Activated CD8-positive, alpha-beta T cell treated with anti-CD3 and anti-CD28 coated beads, Interleukin-2, amount 10 ng/mL, durations not matched to agents 7 days and 5 days (primary cell): ENCODE data around the gene WDFY4. TPM values are rescaled to one million over a fixed set of nuclear protein-coding genes. Genes with fewer than 3 reads are reported as not detected.

ENCODE experiments used
- ATAC-seq: fragments of 150-1000 bp; cut with Tn5 transposase; one replicate; pipeline ENCODE4 v1.10.0; 2021; ENCODE audit warnings: moderate library complexity
- CTCF ChIA-PET: fragments of 350-600 bp; sonication (Branson Sonifier 250); formaldehyde crosslinking; loops from one replicate; lab custom pipeline; 2021; ENCODE audit warnings: antibody characterized with exemption; lab: Charles Lee
- POLR2A ChIA-PET: fragments of 350-600 bp; sonication (Branson Sonifier 250); formaldehyde crosslinking; loops from one replicate; lab custom pipeline; 2021; ENCODE audit warnings: antibody characterized with exemption; lab: Charles Lee
- DNase-seq: peaks from one replicate; pipeline ENCODE4 v3.0.0-alpha.2; 2020
- H3K27ac Mint-ChIP-seq: one replicate; pipeline ENCODE4 v1.8.0; 2021; ENCODE audit warnings: mild to moderate bottlenecking, mixed read lengths
- H3K27me3 Mint-ChIP-seq: one replicate; pipeline ENCODE4 v1.8.0; 2021; ENCODE audit warnings: low read depth, mixed read lengths
- H3K36me3 Mint-ChIP-seq: one replicate; pipeline ENCODE4 v1.8.0; 2021; ENCODE audit warnings: low read depth, mixed read lengths
- H3K4me1 Mint-ChIP-seq: one replicate; pipeline ENCODE4 v1.8.0; 2021; ENCODE audit warnings: low read depth, mixed read lengths
- H3K4me3 Mint-ChIP-seq: one replicate; pipeline ENCODE4 v1.8.0; 2021; ENCODE audit warnings: mild to moderate bottlenecking, mixed read lengths
- H3K9me3 Mint-ChIP-seq: one replicate; pipeline ENCODE4 v1.8.0; 2022; ENCODE audit warnings: mixed read lengths; ENCODE audit not compliant: insufficient read depth
- total RNA-seq, 2 experiments: library from RNA; stranded (reverse); gene quantifications; one replicate each; pipeline ENCODE4 v1.2.3, GENCODE V29; 2021

Gene WDFY4
- total RNA-seq, 2 experiments from 2014 or later = 0.16 to 0.37 TPM

DNA sequence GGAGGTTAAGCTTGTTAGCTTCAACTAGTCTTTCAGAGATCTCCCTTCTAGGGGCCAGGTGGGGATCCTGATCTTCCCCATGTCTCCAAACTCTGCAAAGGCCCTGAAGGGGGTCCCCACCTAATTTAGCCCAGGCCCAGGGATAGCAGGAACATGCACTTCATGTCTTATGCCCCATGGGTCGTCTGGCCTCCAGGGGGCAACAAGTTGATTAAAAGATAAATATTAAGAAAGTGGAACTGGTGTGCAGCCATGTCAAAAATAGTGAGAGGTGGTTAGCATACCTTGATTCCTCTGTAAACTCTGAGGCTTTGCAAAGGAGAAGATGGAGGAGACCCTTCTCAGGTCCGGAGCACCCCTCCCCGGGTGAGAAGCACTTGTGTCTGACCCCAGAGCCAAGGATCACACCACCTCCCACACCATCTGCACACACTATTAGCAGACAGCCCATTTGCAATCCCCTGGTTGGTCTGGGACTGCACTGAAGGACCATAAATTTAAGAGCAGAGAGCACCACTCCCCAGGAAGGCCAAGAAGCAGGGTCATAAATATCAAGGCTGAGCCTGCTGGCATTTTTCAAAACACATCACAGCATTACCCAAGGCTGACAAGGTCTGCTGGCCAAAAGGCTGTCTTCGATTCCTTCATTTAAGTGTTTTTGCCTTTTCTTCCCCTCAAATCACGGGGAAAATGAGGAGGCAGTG lies 299.1 kb downstream of the WDFY4 start:
- Mint-ChIP-seq H3K9me3 (no peaks in the 10 kb centered on the region), H3K36me3 (no peaks in the 10 kb centered on the region), H3K4me3 (no peak overlapping the region), H3K27ac (no peak overlapping the region), H3K4me1 (no peaks in the 10 kb centered on the region), H3K27me3 (no peaks in the 10 kb centered on the region)
- DNase-seq (no peak), ATAC-seq (no peak)
- CTCF ChIA-PET = no interaction called here
- POLR2A ChIA-PET = no interaction called here

DNA sequence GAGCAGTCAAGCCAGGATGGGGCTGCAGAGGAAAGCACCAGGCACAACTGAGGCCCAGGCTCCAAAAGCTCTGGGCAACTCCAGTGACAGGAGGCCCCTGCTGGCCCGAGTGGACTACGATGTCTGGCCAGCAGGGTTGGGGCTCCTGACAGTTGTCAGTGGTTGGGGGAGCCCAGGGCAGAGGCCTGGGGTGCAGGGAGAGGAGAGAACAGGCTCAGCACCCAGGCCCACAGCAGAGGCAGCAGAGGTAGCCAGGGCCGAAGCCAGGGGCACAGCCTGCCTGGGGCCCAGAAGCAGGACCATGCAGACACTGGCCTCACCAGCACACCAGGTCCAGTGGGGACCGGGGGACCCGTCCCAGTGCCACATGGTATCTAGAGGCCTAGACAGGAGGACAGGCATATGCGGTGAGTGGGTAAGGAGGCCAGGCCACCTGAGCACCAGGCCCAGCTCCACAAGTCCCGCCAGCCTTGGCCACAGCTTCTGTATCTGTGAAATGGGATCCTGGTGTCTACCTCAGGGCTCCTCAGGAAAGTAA lies 301.0 kb downstream of the WDFY4 start:
- Mint-ChIP-seq H3K4me3 (no peak overlapping the region), H3K4me1 (no peaks in the 10 kb centered on the region), H3K9me3 (no peaks in the 10 kb centered on the region), H3K36me3 (no peaks in the 10 kb centered on the region), H3K27me3 (no peaks in the 10 kb centered on the region), H3K27ac (no peak overlapping the region)
- ATAC-seq (no peak), DNase-seq (no peak)
- POLR2A ChIA-PET = no interaction called here
- CTCF ChIA-PET = interaction anchor here (0.9 to 1.1 kb wide), 3 partner anchors 12 to 534 kb away, joined by 3 to 4 read pairs (median 3); no protein-coding TSS in a partner anchor

DNA sequence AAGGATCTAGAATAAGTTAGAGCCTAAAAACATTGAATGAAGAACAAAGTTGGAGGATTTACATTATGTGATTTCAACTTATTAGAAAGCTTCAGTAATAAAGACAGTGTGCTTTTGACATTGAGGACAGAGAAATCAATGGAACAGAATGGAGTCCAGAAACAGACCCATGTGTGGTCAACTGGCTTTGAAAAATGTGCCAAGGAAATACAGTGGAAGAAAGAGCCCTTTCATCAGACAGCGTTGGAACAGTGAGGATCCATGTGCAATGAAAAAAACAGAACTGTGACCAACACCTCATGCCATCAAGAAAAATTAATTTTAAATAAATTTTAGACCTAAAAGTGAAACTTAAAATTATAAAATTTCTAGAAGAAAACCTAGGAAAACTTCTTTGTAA lies 305.6 kb downstream of the WDFY4 start:
- Mint-ChIP-seq H3K27me3 (peaks cover 3% of the 10 kb centered on the region), H3K9me3 (no peaks in the 10 kb centered on the region), H3K36me3 (no peaks in the 10 kb centered on the region), H3K27ac (no peak overlapping the region), H3K4me3 (no peak overlapping the region), H3K4me1 (no peaks in the 10 kb centered on the region)
- no peak for ATAC-seq
- ChIA-PET CTCF (interaction anchor here (1.2 kb wide), 1 partner anchor 332 kb away, joined by 3 read pairs; no protein-coding TSS in a partner anchor), POLR2A (no interaction called here)
- DNase-seq = no peak

DNA sequence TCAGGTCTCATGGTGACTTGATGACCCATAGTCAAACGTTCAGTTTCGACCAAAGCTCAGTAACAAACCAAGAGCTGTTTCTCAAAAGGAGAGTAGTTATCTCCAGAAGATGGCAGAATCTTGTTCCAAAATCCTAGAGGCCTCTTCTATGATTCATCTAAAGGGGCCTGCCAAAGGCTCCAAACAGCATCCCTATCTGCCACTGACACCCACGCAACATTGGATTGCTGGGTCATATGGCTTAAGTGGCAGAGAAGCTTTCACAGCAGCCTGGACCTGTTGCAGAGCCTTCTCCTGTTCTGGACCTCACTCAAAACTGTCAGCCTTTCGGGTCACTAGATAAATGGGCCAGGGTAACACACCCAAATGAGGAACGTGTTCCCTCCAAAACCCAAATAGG lies 309.0 kb downstream of the WDFY4 start:
- Mint-ChIP-seq H3K27ac (no peak overlapping the region), H3K9me3 (no peaks in the 10 kb centered on the region), H3K4me1 (no peaks in the 10 kb centered on the region), H3K36me3 (no peaks in the 10 kb centered on the region), H3K27me3 (peaks cover 3% of the 10 kb centered on the region), H3K4me3 (no peak overlapping the region)
- ATAC-seq = no peak
- ChIA-PET POLR2A (interaction anchor here (0.6 kb wide), 1 partner anchor 310 kb away, joined by 3 read pairs; no protein-coding TSS in a partner anchor), CTCF (no interaction called here)
- DNase-seq = no peak

DNA sequence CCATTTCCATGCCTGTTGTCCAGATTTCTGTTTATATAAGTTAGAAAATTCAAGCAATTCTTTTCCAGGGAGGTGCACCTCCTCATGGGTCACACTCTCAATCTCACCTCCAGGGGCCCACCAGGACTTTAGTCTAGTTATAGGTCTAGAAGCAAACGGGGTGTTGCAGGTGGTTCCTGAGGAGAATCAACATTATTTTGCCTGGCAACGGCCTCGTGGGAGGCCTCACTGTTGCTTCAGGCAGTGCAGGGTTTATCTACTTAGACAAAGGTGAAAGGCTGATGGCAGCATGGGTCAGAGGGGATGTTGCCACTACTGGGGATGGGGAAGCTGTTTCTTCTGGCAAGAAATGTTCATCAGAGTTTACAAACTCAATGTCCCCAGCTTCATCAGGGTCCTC lies 311.7 kb downstream of the WDFY4 start:
- no peaks in the 10 kb centered on the region for H3K9me3 Mint-ChIP-seq
- H3K27ac Mint-ChIP-seq = no peak overlapping the region
- POLR2A ChIA-PET = interaction anchor here (0.8 kb wide), 1 partner anchor 268 kb away, joined by 3 read pairs; no protein-coding TSS in a partner anchor
- DNase-seq (no peak), ATAC-seq (no peak)
- peaks cover 3% of the 10 kb centered on the region for H3K27me3 Mint-ChIP-seq
- no peak overlapping the region for H3K4me3 Mint-ChIP-seq
- CTCF ChIA-PET = no interaction called here
- no peaks in the 10 kb centered on the region for H3K4me1 Mint-ChIP-seq
- no peaks in the 10 kb centered on the region for H3K36me3 Mint-ChIP-seq

DNA sequence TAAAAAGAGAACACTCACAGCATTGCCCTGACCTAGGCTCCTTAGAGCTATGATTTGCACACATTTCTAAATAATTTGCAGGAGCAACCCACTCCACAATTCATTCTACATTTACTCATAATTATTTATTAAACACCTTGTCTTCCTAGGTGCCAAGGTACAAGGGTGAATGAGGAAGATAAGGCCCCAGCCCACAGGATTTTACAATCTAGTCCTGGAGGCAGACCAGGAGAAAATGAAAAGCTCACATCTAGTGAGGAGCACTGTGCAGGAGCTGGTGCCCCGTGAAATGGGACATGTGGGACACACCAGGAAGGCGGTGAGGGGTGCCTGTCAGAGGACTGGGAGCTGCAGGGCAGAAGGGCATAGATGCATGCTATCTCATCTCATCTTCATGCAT lies 314.7 kb downstream of the WDFY4 start:
- no peak for DNase-seq
- H3K9me3 Mint-ChIP-seq = no peaks in the 10 kb centered on the region
- no peaks in the 10 kb centered on the region for H3K27me3 Mint-ChIP-seq
- H3K4me1 Mint-ChIP-seq = no peaks in the 10 kb centered on the region
- ChIA-PET POLR2A (no interaction called here), CTCF (no interaction called here)
- no peak overlapping the region for H3K27ac Mint-ChIP-seq
- no peak overlapping the region for H3K4me3 Mint-ChIP-seq
- no peak for ATAC-seq
- no peaks in the 10 kb centered on the region for H3K36me3 Mint-ChIP-seq

DNA sequence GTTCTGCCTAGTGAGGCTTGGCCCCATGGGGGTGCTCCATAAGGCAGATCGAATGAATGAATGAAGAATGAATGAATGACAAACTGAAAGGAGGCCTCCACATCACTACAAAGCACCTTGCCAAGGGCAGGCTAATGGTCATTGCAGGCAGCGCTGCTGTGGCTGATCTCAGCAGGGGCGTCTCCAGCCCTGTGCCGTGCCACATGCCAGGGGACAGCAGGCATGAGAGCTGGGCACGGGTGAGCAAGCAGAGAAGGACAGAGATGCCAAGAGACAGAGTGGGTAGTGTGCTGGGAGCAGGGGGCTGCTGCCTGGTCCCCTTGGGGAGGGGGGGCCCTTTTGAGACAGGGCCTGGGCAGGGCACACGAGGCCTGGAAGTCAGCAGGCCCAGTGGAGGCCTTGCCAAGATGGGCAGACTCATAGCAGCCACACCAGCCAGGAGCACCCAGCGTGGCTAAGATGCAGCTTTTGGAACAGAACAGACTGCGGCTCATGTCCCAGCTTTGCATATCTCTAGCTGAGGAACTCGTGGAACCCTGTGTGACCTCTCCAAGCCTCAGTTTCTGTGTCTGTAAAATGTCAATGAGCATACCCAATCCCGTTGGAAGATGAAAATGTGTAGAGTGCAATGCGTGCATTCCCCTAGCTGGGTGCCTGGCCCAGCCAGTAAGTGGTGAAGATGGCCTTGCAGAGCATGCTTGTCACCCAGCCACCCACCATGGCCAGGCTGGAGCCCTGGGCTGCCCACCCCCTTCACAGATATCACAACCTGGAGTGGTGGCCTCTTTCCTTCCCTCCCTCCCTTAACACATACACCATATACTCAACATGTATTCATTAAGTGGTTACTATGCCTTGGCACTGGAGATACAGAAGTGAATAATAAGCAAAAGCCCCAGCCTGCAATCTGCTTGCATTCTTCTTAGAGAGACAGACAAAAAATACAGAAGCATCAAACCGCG lies 316.0 kb downstream of the WDFY4 start:
- POLR2A ChIA-PET = no interaction called here
- Mint-ChIP-seq H3K4me1 (no peaks in the 10 kb centered on the region), H3K27me3 (no peaks in the 10 kb centered on the region), H3K4me3 (no peak overlapping the region), H3K36me3 (no peaks in the 10 kb centered on the region), H3K27ac (no peak overlapping the region), H3K9me3 (no peaks in the 10 kb centered on the region)
- no peak for ATAC-seq
- DNase-seq = no peak
- CTCF ChIA-PET = no interaction called here

DNA sequence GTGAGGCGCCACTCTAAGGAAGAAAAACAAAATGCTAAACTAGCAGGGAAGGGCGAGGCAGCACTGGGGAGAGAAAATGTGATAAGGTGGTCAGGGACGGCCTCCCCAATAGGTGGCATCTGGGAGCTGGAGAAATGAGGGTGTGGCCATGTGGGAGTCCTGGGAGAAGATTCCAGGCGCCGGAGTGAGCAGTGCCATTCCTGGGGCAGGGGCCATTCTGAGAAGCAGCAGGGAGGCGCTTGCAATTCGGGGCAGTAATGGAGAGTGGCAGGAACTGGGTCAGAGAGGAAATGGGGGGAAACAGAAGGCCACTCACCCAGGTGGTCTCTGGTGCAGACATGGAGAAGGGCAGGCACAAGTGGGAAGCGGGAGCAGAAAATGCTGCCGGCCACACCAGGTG lies 316.7 kb downstream of the WDFY4 start:
- ChIA-PET POLR2A (no interaction called here), CTCF (no interaction called here)
- H3K27ac Mint-ChIP-seq = no peak overlapping the region
- no peaks in the 10 kb centered on the region for H3K9me3 Mint-ChIP-seq
- H3K4me1 Mint-ChIP-seq = no peaks in the 10 kb centered on the region
- no peaks in the 10 kb centered on the region for H3K36me3 Mint-ChIP-seq
- no peak overlapping the region for H3K4me3 Mint-ChIP-seq
- ATAC-seq = no peak
- DNase-seq = no peak
- no peaks in the 10 kb centered on the region for H3K27me3 Mint-ChIP-seq

DNA sequence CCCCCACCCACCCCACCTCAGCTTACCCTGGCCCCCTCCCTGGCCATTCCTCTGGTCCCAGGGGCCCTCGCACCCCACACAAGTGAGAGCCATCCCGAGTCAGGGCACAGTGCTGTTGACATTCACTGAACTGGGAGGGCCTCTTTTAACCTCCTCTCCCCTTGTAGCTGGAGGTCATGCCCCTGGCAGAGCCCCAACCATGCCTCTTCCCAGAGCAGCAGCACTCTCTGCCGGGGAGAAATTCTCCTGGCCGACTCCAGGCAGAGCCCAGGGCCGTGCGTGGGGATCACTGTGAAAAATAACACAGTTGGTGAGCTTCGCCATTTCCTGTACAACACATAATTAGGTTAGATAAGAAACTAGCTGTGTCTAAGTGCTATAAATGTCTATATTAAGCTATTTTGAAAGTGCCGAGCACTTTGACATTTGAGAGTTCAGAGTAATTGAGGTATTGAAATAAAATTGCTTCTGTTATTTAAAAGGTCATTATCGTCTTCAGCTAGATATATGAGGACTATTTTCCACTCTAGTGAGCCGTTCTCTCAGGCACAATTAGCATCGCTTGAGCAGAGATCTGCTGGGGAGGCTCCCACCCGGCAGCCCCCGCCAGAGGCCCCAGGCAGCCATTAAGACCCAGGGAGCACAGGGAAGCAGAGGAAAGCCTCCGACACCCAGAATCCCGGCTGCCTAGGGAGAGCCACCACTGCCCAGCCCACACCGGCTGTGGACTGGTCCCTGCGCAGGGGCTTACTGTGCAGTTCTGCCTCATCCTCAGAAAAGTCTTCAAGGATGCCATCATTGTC lies 317.4 kb downstream of the WDFY4 start:
- no peaks in the 10 kb centered on the region for H3K9me3 Mint-ChIP-seq
- H3K27me3 Mint-ChIP-seq = peaks cover 4% of the 10 kb centered on the region
- no peak overlapping the region for H3K27ac Mint-ChIP-seq
- H3K4me1 Mint-ChIP-seq = no peaks in the 10 kb centered on the region
- DNase-seq (no peak), ATAC-seq (no peak)
- CTCF ChIA-PET = no interaction called here
- POLR2A ChIA-PET = no interaction called here
- H3K36me3 Mint-ChIP-seq = no peaks in the 10 kb centered on the region
- no peak overlapping the region for H3K4me3 Mint-ChIP-seq

DNA sequence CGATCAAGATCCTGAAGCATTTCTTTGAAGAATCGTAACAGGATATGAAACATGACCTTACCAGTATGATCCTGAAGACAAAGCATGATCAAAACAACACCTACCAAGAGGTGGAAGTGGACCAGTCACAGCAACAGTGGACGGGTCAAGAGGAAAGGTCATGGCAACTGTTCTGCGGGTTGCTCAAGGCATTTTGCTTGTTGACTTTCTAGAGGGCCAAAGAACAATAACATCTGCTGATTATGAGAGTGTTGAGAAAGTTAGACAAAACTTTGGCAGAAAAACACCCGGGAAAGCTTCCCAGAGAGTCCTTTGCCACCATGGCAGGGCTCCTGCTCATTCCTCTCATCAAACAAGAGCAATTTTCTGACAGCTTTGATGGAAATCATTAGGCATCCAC lies 320.6 kb downstream of the WDFY4 start:
- Mint-ChIP-seq H3K27ac (no peak overlapping the region), H3K36me3 (no peaks in the 10 kb centered on the region), H3K4me1 (no peaks in the 10 kb centered on the region), H3K4me3 (no peak overlapping the region), H3K9me3 (no peaks in the 10 kb centered on the region), H3K27me3 (peaks cover 4% of the 10 kb centered on the region)
- no peak for DNase-seq
- ChIA-PET CTCF (no interaction called here), POLR2A (no interaction called here)
- no peak for ATAC-seq

DNA sequence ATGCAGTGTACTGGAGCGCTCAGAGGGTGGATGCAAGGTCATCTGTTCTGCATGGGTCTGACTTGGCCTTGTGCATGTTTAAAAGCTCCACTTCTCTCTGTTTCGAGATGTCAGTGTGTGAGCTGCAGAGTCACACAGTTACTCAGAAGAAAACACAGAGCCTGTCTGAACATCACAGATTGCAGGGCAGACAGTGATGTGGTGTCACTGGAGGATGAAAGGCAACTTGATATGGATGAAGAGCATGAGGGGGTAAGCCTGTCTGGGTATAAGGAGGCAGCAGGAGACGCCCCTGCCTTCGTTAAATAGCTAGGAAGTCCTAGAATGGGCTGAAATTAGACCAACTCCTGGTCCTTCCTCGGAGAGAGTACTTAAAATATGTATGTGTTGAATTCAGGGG lies 322.5 kb downstream of the WDFY4 start:
- DNase-seq = no peak
- no peaks in the 10 kb centered on the region for H3K4me1 Mint-ChIP-seq
- no peaks in the 10 kb centered on the region for H3K36me3 Mint-ChIP-seq
- no peaks in the 10 kb centered on the region for H3K9me3 Mint-ChIP-seq
- H3K27me3 Mint-ChIP-seq = peaks cover 4% of the 10 kb centered on the region
- CTCF ChIA-PET = no interaction called here
- H3K27ac Mint-ChIP-seq = no peak overlapping the region
- no peak overlapping the region for H3K4me3 Mint-ChIP-seq
- ATAC-seq = no peak
- POLR2A ChIA-PET = interaction anchor here (0.6 kb wide), 1 partner anchor 107 kb away, joined by 4 read pairs; no protein-coding TSS in a partner anchor
